SU-DHL-6 (cell line): ENCODE results near the gene PC.

Experiments used
- EZH2phosphoT487 ChIP-seq: fragments of 200-600 bp; sonication (generic), shearing (Covaris generic); conservative IDR thresholded peaks from 2 replicates; pipeline ENCODE4 v1.6.1; 2018; ENCODE audit warnings: mild to moderate bottlenecking, antibody characterized with exemption, low read length, moderate library complexity, mixed read lengths
- TF ChIP-seq, protein P1 (sequence below): fragments of 200-600 bp; sonication (generic); IDR thresholded peaks from one replicate; pipeline ENCODE4 v1.5.1; 2017; ENCODE audit warnings: antibody characterized with exemption, mild to moderate bottlenecking, low read length, moderate library complexity; ENCODE audit not compliant: insufficient read depth, poor library complexity, severe bottlenecking

DNA sequence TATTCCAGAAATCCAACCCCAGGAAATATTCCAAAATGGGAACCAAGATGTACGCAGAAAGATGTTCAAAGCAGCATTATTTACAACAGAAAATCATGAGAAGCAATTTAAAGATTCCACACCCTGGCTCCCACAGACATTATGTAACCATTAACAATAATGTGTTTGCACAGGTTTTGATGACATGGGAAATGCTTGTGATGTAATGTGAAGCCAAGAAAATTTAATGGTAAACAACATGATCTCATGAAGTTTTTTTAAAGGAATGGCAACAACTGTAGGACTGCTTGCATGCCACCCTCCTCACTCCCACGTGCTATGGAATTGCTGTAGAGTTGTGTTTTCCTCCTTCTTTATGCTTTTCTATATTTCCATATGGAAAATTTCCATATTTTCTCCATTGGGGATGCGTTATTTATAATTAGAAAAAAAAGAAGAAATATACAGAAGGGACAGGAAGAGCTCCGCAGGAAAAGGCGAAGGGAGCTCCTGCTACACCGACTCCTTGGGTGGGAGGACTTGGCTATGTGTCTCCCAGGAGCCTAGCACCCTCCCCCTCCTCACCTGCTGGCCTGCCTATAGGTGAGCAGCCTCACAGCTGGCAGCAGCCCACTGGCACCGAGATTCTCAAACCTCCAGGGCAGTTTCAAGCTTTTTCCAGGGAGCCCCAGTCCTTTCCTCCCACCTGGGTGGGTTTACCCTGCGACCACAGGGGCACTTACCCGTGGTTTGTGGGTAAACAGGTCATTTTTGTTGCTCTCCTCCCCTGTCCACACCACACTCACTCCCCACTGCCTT is 80.4 kb downstream of the PC start:
- TF ChIP-seq, protein P1, sequence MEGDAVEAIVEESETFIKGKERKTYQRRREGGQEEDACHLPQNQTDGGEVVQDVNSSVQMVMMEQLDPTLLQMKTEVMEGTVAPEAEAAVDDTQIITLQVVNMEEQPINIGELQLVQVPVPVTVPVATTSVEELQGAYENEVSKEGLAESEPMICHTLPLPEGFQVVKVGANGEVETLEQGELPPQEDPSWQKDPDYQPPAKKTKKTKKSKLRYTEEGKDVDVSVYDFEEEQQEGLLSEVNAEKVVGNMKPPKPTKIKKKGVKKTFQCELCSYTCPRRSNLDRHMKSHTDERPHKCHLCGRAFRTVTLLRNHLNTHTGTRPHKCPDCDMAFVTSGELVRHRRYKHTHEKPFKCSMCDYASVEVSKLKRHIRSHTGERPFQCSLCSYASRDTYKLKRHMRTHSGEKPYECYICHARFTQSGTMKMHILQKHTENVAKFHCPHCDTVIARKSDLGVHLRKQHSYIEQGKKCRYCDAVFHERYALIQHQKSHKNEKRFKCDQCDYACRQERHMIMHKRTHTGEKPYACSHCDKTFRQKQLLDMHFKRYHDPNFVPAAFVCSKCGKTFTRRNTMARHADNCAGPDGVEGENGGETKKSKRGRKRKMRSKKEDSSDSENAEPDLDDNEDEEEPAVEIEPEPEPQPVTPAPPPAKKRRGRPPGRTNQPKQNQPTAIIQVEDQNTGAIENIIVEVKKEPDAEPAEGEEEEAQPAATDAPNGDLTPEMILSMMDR: no peak
- TF ChIP-seq EZH2phosphoT487: no peak
